ENCODE measurements around the gene PROM1. TPM values are rescaled to one million over a fixed set of nuclear protein-coding genes. Genes with fewer than 3 reads are reported as not detected.

The PROM1 gene
- total and polyA plus RNA-seq, 7 donors: 1.8 to 29.1 (median 4.4) TPM

DNA sequence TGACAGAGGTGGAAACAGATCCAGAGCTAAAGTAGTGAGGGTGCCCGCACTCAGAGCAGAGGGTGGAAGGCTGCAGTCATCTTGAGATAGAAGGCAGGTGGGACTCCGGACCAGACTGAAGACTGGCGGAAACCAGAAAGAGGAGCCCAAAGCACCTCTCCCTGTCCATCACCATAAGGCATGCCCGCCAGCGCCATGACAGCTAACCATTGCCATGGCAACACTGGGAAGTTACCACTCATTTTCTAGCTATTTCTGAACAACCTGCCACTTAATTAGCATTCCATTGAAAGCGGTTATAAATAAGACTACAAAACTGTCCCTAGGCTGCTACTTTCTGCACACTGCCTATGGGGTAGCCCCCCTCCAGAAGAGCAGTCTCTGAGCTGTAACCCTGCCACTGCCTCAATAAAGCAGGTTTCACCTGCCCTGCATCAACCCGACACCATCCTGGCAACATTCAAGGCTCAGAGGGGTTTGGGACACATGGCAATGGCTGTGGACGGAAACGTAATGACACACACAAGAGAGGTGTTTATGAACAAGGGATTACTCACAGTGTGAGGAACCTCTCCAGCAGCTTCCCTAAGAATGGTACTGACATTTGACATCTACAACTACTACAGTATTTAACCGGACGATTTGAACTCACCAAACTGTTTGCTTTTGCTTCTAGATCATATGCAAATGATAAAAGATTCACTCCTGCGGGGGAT is 93.1 kb downstream of the PROM1 start:
- Histone ChIP-seq H3K9me3 (no peaks in the 10 kb centered on the region), H3K27ac (no peak overlapping the region), H3K4me1 (no peaks in the 10 kb centered on the region), H3K36me3 (no peaks in the 10 kb centered on the region), H3K27me3 (no peaks in the 10 kb centered on the region), H3K4me3 (no peak overlapping the region)
- no peak for DNase-seq
- intact Hi-C loops (cut with DNase I): no loop called here
- TF ChIP-seq, protein P1, sequence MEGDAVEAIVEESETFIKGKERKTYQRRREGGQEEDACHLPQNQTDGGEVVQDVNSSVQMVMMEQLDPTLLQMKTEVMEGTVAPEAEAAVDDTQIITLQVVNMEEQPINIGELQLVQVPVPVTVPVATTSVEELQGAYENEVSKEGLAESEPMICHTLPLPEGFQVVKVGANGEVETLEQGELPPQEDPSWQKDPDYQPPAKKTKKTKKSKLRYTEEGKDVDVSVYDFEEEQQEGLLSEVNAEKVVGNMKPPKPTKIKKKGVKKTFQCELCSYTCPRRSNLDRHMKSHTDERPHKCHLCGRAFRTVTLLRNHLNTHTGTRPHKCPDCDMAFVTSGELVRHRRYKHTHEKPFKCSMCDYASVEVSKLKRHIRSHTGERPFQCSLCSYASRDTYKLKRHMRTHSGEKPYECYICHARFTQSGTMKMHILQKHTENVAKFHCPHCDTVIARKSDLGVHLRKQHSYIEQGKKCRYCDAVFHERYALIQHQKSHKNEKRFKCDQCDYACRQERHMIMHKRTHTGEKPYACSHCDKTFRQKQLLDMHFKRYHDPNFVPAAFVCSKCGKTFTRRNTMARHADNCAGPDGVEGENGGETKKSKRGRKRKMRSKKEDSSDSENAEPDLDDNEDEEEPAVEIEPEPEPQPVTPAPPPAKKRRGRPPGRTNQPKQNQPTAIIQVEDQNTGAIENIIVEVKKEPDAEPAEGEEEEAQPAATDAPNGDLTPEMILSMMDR (IDR thresholded peaks at IDR 0.05): no peak
- no peak for TF ChIP-seq POLR2A (IDR thresholded peaks at IDR 0.05)
- no peak for TF ChIP-seq POLR2AphosphoS5 (IDR thresholded peaks at IDR 0.05)
- no peak for TF ChIP-seq EP300 (IDR thresholded peaks at IDR 0.05)
- 65 to 87% methylated on average over 12 of the region's 12 CpGs for WGBS, 2 donors

DNA sequence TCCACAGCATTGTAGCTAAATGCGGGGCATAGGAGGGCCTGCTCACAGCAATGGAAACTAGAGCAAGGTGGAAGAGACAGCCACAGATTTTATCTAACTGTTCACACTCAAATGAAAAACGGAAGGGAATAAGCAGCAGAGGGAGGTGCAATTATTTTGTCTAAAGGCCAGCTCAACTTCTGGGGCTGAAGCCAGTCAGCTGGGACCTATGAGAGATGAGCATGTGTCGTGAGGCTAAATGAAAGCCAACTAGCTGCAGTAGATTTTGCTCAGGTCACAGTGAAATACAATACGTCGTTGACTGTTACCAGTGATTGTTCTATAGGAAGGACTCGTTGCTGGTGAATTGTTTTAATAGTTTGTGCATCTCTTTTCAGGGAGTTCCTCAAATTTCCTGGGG is 94.4 kb downstream of the PROM1 start:
- Histone ChIP-seq H3K4me1 (no peaks in the 10 kb centered on the region), H3K27ac (no peak overlapping the region), H3K27me3 (no peaks in the 10 kb centered on the region), H3K9me3 (no peaks in the 10 kb centered on the region), H3K36me3 (no peaks in the 10 kb centered on the region), H3K4me3 (no peak overlapping the region)
- TF ChIP-seq EP300 (IDR thresholded peaks at IDR 0.05) (no peak), POLR2AphosphoS5 (IDR thresholded peaks at IDR 0.05) (no peak), POLR2A (IDR thresholded peaks at IDR 0.05) (no peak)
- intact Hi-C loops (cut with DNase I): no loop called here
- DNase-seq: no peak
- WGBS, 2 donors: 78 to 80% methylated on average over 6 of the region's 6 CpGs

DNA sequence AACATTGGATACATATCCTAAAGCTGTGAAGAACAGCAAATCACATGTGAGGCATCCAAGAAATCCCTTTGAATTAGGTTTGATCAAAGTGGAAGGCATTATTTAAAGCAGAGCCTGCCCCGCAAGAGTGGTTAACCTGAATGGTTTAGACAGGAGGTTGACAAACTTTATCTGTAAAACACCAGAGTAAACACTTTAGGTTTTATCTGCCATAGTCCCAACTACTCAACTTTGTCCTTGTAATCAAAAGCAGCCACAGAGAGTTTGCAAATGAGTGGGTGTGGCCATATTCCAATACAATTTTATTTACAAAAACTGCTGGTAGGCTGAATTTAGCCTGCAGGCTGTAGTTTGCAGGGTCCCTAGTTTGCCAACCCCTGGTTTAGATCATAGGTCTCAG is 95.6 kb downstream of the PROM1 start:
- H3K4me1 ChIP-seq: no peaks in the 10 kb centered on the region
- TF ChIP-seq POLR2A (IDR thresholded peaks at IDR 0.05): no peak
- no peak for TF ChIP-seq EP300 (IDR thresholded peaks at IDR 0.05)
- TF ChIP-seq, protein P1 (IDR thresholded peaks at IDR 0.05): no peak
- TF ChIP-seq POLR2AphosphoS5 (IDR thresholded peaks at IDR 0.05): no peak
- no peak overlapping the region for H3K4me3 ChIP-seq
- intact Hi-C loops (cut with DNase I): no loop called here
- H3K36me3 ChIP-seq: no peaks in the 10 kb centered on the region
- H3K9me3 ChIP-seq: no peaks in the 10 kb centered on the region
- DNase-seq: no peak
- 8 to 61% methylated on average over 1 of the region's 1 CpG for WGBS, 2 donors
- H3K27ac ChIP-seq: no peak overlapping the region
- no peaks in the 10 kb centered on the region for H3K27me3 ChIP-seq

DNA sequence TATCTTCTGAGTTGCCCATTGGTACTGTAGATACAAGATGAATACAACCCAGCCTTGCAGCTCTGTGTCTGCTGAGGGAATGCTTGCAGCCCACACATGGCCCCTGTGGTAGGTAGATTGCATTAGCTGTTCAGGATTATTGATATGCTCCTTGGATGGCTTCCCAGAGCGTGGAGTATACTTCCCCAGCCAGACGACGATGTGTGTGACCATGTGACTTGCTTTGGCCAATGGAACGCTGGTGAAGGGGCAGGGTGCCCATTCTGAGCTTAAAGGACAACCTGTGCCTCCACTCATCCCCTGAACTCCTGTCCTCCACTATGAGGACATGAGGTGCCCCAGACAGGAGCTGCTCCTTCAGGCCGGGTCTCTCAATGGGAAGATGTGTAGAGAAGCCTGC is 96.9 kb downstream of the PROM1 start:
- WGBS, 2 donors: 72 to 83% methylated on average over 5 of the region's 5 CpGs
- Histone ChIP-seq H3K9me3 (no peaks in the 10 kb centered on the region), H3K4me3 (no peak overlapping the region), H3K4me1 (no peaks in the 10 kb centered on the region), H3K27me3 (no peaks in the 10 kb centered on the region), H3K36me3 (no peaks in the 10 kb centered on the region), H3K27ac (no peak overlapping the region)
- intact Hi-C loops (cut with DNase I): no loop called here
- TF ChIP-seq POLR2AphosphoS5 (IDR thresholded peaks at IDR 0.05) (no peak), EP300 (IDR thresholded peaks at IDR 0.05) (no peak), POLR2A (IDR thresholded peaks at IDR 0.05) (no peak)
- TF ChIP-seq, protein P1 (IDR thresholded peaks at IDR 0.05): no peak
- DNase-seq: no peak

DNA sequence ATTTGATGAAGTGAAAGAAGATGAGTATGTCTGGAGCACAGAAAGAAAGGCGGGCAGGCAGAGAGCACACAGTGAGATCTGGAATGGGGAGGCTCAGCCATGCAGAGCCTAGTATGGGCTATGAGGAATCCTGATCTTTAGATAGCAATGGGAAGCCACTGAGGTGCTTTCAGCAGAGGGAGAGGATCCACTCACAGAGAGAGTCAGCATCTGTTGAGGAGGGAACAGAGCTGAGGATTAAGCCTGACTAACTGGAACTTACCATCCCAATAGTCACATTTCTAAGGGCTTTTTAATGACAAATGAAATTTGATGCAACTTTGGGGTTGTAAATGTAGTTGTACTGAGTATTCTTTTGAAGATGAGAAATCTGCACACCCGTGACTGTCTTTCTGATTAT is 100.2 kb downstream of the PROM1 start:
- Histone ChIP-seq H3K36me3 (no peaks in the 10 kb centered on the region), H3K9me3 (no peaks in the 10 kb centered on the region), H3K27me3 (no peaks in the 10 kb centered on the region), H3K27ac (no peak overlapping the region), H3K4me1 (no peaks in the 10 kb centered on the region), H3K4me3 (no peak overlapping the region)
- WGBS, 2 donors: 89 to 95% methylated on average over 2 of the region's 2 CpGs
- TF ChIP-seq POLR2A (IDR thresholded peaks at IDR 0.05): no peak
- TF ChIP-seq, protein P1 (IDR thresholded peaks at IDR 0.05): no peak
- no peak for TF ChIP-seq POLR2AphosphoS5 (IDR thresholded peaks at IDR 0.05)
- no peak for TF ChIP-seq EP300 (IDR thresholded peaks at IDR 0.05)
- intact Hi-C loops (cut with DNase I): no loop called here
- DNase-seq: no peak
